Activated CD8-positive, alpha-beta T cell treated with anti-CD3 and anti-CD28 coated beads, Interleukin-2, amount 10 ng/mL, durations not matched to agents 7 days and 5 days (primary cell): ENCODE results near the gene TSPAN17. TPM values are rescaled to one million over a fixed set of nuclear protein-coding genes. Genes with fewer than 3 reads are reported as not detected.

ENCODE experiments used
- ATAC-seq: fragments of 150-1000 bp; cut with Tn5 transposase; one replicate; pipeline ENCODE4 v1.10.0; 2021; ENCODE audit warnings: moderate library complexity
- CTCF ChIA-PET: fragments of 350-600 bp; sonication (Branson Sonifier 250); formaldehyde crosslinking; loops from one replicate; lab custom pipeline; 2021; ENCODE audit warnings: antibody characterized with exemption; lab: Charles Lee
- POLR2A ChIA-PET: fragments of 350-600 bp; sonication (Branson Sonifier 250); formaldehyde crosslinking; loops from one replicate; lab custom pipeline; 2021; ENCODE audit warnings: antibody characterized with exemption; lab: Charles Lee
- DNase-seq: peaks from one replicate; pipeline ENCODE4 v3.0.0-alpha.2; 2020
- H3K27ac Mint-ChIP-seq: one replicate; pipeline ENCODE4 v1.8.0; 2021; ENCODE audit warnings: mild to moderate bottlenecking, mixed read lengths
- H3K27me3 Mint-ChIP-seq: one replicate; pipeline ENCODE4 v1.8.0; 2021; ENCODE audit warnings: low read depth, mixed read lengths
- H3K36me3 Mint-ChIP-seq: one replicate; pipeline ENCODE4 v1.8.0; 2021; ENCODE audit warnings: low read depth, mixed read lengths
- H3K4me1 Mint-ChIP-seq: one replicate; pipeline ENCODE4 v1.8.0; 2021; ENCODE audit warnings: low read depth, mixed read lengths
- H3K4me3 Mint-ChIP-seq: one replicate; pipeline ENCODE4 v1.8.0; 2021; ENCODE audit warnings: mild to moderate bottlenecking, mixed read lengths
- H3K9me3 Mint-ChIP-seq: one replicate; pipeline ENCODE4 v1.8.0; 2022; ENCODE audit warnings: mixed read lengths; ENCODE audit not compliant: insufficient read depth
- microRNA-seq: library from miRNA; unstranded; fragments of <30 nt; microRNA quantifications from one replicate; pipeline ENCODE4 v1.2.0, GENCODE V29; 2022
- total RNA-seq, 2 experiments: library from RNA; stranded (reverse); gene quantifications; one replicate each; pipeline ENCODE4 v1.2.3, GENCODE V29; 2021

TSPAN17 gene
- total RNA-seq, 2 experiments from 2014 or later = 41.6 to 47.4 TPM

- ATAC-seq = no peak
- Mint-ChIP-seq H3K4me3 (no peak overlapping the region), H3K27me3 (peaks cover 18% of the 10 kb centered on the region), H3K27ac (no peak overlapping the region), H3K9me3 (no peaks in the 10 kb centered on the region), H3K36me3 (no peaks in the 10 kb centered on the region), H3K4me1 (no peaks in the 10 kb centered on the region)
- no peak for DNase-seq
- CTCF ChIA-PET = no interaction called here
- POLR2A ChIA-PET = no interaction called here
Observed at GRCh38 chr5:176702671-176703641, 55.7 kb downstream of the TSPAN17 start.

- no peaks in the 10 kb centered on the region for H3K4me1 Mint-ChIP-seq
- no peaks in the 10 kb centered on the region for H3K9me3 Mint-ChIP-seq
- ChIA-PET POLR2A (no interaction called here), CTCF (no interaction called here)
- DNase-seq (no peak), ATAC-seq (no peak)
- no peak overlapping the region for H3K27ac Mint-ChIP-seq
- peaks cover 10% of the 10 kb centered on the region for H3K27me3 Mint-ChIP-seq
- no peaks in the 10 kb centered on the region for H3K36me3 Mint-ChIP-seq
- no peak overlapping the region for H3K4me3 Mint-ChIP-seq
Observed at GRCh38 chr5:176703857-176704256, 56.6 kb downstream of the TSPAN17 start.

GRCh38 chr5:176704355-176704754 lies 57.1 kb downstream of the TSPAN17 start:
- H3K9me3 Mint-ChIP-seq = no peaks in the 10 kb centered on the region
- H3K36me3 Mint-ChIP-seq = no peaks in the 10 kb centered on the region
- ATAC-seq (no peak), DNase-seq (no peak)
- CTCF ChIA-PET = no interaction called here
- POLR2A ChIA-PET = no interaction called here
- no peak overlapping the region for H3K4me3 Mint-ChIP-seq
- H3K4me1 Mint-ChIP-seq = no peaks in the 10 kb centered on the region
- peaks cover 7% of the 10 kb centered on the region for H3K27me3 Mint-ChIP-seq
- H3K27ac Mint-ChIP-seq = no peak overlapping the region

- no peaks in the 10 kb centered on the region for H3K9me3 Mint-ChIP-seq
- POLR2A ChIA-PET = no interaction called here
- CTCF ChIA-PET = no interaction called here
- ATAC-seq (no peak), DNase-seq (no peak)
- no peaks in the 10 kb centered on the region for H3K4me1 Mint-ChIP-seq
- no peak overlapping the region for H3K4me3 Mint-ChIP-seq
- peaks cover 7% of the 10 kb centered on the region for H3K27me3 Mint-ChIP-seq
- no peak overlapping the region for H3K27ac Mint-ChIP-seq
- no peaks in the 10 kb centered on the region for H3K36me3 Mint-ChIP-seq
Observed at GRCh38 chr5:176704817-176705216, 57.5 kb downstream of the TSPAN17 start.

Small RNA genes within 50 kb of the gene (microRNA-seq; reads per million reads assigned to microRNA genes)
- gene MIR4281 = not detected

Other genes with a start within 250 kb of the TSPAN17 start
- gene CLTB, start 230.9 kb upstream of the TSPAN17 start, total RNA-seq = 10 to 100 TPM; 65.4 to 67.7 TPM
- 10 to 100 TPM; 31.3 to 31.4 TPM for gene FAF2, start 199.1 kb upstream of the TSPAN17 start, total RNA-seq
- gene RNF44, start 110.1 kb upstream of the TSPAN17 start, total RNA-seq = 10 to 100 TPM; 88.3 to 92.7 TPM
- gene CDHR2, start 98.1 kb upstream of the TSPAN17 start, total RNA-seq = 1 to 10 TPM; 2.1 to 2.2 TPM
- gene GPRIN1, start 37.3 kb upstream of the TSPAN17 start, total RNA-seq = 1 to 10 TPM; 1.9 to 2.5 TPM
- gene SNCB, start 16.9 kb upstream of the TSPAN17 start, total RNA-seq = not detected
- not detected for gene EIF4E1B, start 16.8 kb upstream of the TSPAN17 start, total RNA-seq
- not detected for gene UNC5A, start 163.1 kb downstream of the TSPAN17 start, total RNA-seq